Measurements from ENCODE around the gene PLEKHA6.

GRCh38 chr1:204325944-204326343 is 33.8 kb downstream of the PLEKHA6 start:
- TF ChIP-seq CTCF (conservative IDR thresholded peaks at IDR 0.05) (no peak), ZFX (IDR thresholded peaks at IDR 0.05) (no peak)
